Measurements from ENCODE around the gene SNIP1.
"Not testable (repeated sequence)": the region's sequence is repeated elsewhere in the genome, so short reads cannot be mapped to it uniquely, and the experiment has no call there.

The SNIP1 gene

GRCh38 chr1:37553927-37554808 lies at the start of gene SNIP1:
Gene SNIP1 (minus strand): TSS chr1:37554293. CDS start chr1:37554229, 64 bp downstream.
- DNase-seq = peak; percentile 97

GRCh38 chr1:37602750-37603694 lies 48.9 kb upstream of the SNIP1 start:
- peak; percentile 69 for DNase-seq

GRCh38 chr1:37601441-37601840 lies 47.3 kb upstream of the SNIP1 start:
- DNase-seq = no peak

- no peak for DNase-seq
Measured at GRCh38 chr1:37599940-37600339, 45.8 kb upstream of the SNIP1 start.

- no peak for DNase-seq
Measured at GRCh38 chr1:37596182-37596667, 42.1 kb upstream of the SNIP1 start.

GRCh38 chr1:37595440-37596181 lies 41.5 kb upstream of the SNIP1 start, which contains the start of gene GNL2:
Gene GNL2 (minus strand): TSS chr1:37595937. CDS start chr1:37595822, 115 bp downstream.
- peak; percentile 97 for DNase-seq

GRCh38 chr1:37593726-37594125 lies 39.6 kb upstream of the SNIP1 start:
- DNase-seq = no peak

- DNase-seq = no peak
Measured at GRCh38 chr1:37588939-37589338, 34.8 kb upstream of the SNIP1 start.

GRCh38 chr1:37584544-37584943 lies 30.5 kb upstream of the SNIP1 start:
- not testable (repeated sequence) for DNase-seq

- DNase-seq = no peak
Measured at GRCh38 chr1:37575692-37576091, 21.6 kb upstream of the SNIP1 start.

GRCh38 chr1:37574834-37575480 lies 20.9 kb upstream of the SNIP1 start:
- no peak for DNase-seq

GRCh38 chr1:37570528-37571334 lies 16.6 kb upstream of the SNIP1 start:
- DNase-seq = no peak

- no peak for DNase-seq
Measured at GRCh38 chr1:37567023-37567422, 12.9 kb upstream of the SNIP1 start.

- no peak for DNase-seq
Measured at GRCh38 chr1:37564892-37565291, 10.8 kb upstream of the SNIP1 start.

- DNase-seq = peak; percentile 54
Measured at GRCh38 chr1:37562984-37563383, 8.9 kb upstream of the SNIP1 start.

- peak; percentile 36 for DNase-seq
Measured at GRCh38 chr1:37561133-37562132, 7.3 kb upstream of the SNIP1 start.

GRCh38 chr1:37560401-37561132 lies 6.5 kb upstream of the SNIP1 start:
- peak; percentile 34 for DNase-seq

GRCh38 chr1:37559957-37560379 lies 5.9 kb upstream of the SNIP1 start:
- peak; percentile 82 for DNase-seq

- DNase-seq = no peak
Measured at GRCh38 chr1:37559080-37559479, 5.0 kb upstream of the SNIP1 start.
